SW 1271 (cell line): ENCODE measurements around the gene SEMA5B.

Source experiments
- DNase-seq, 2 experiments: peaks; one replicate each; lab custom pipeline; 2025; lab: John Stamatoyannopoulos, UW

SEMA5B gene

DNA sequence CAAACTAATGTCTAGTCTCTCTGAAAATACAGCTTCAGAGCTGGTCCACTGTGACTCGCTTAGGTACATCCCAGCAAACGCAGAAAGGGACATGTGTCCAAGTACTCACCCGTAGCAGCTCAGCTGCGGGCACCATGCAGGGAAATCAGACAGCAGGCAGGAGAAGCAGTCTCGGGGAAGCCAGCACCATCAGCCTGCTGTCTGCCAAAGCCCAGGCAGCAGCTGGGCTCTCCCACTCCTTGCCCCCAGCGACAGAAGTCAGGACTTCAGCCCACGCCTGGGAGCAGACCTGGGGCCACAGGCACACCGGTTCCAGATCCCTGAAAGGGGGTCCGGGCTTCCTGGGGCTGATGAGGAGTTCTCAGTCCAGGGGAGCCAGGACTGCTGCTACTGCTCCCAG, 34.9 kb downstream of the SEMA5B start:
- DNase-seq, result no peak

DNA sequence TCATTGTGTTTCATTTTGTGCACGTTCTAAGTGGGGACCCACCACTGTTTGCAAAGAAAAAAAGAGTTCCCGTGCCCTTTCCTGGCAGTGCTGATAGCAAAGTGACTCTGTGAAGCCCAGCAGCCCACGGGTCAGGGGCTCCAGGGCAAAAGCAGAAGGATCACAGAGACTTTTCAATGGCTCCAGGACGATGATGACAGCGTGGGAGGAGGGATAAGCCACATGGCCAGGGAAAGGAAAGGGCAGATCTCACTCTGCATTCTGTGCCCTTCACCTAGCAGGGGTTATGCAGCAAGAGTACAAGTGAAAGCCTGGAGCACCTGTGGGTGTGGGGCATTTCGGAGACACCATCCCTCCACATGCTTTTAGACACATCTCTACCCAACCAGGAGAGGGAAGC, 35.4 kb downstream of the SEMA5B start:
- no peak for DNase-seq

DNA sequence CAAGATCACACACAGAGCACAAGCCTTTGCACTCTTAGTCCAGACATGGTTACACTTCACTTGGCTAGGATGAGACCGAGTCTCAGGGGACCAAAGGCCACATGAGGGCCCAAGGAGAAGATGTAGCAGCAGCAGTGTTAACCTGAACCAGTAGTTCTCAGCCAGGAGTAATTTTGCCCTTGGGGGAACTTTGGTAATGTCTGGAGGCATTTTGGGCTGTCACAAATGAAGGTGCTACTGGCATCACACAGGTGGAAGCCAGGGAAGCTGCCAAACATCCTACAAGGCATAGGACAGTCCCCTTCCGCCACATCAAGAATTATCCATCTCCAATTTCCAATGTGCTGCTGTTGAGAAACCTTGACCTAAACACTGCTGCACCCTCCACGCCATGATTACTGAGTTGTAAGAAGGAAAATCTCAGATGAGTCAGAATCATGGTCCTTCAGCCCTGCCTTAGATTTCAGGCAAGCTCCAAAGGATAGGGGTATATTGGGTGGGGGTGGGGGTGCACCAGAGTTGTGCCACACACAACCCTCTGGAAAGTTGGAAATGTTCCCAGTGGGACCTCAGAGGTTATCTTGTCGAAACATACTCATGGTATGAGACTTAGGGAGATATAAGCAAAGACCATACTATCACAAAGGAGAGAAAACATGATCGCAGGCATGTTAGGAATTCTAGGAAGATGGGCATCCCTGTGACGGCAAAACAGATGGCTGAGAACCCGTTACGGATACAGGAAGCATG, 36.2 kb downstream of the SEMA5B start:
- no peak for DNase-seq

DNA sequence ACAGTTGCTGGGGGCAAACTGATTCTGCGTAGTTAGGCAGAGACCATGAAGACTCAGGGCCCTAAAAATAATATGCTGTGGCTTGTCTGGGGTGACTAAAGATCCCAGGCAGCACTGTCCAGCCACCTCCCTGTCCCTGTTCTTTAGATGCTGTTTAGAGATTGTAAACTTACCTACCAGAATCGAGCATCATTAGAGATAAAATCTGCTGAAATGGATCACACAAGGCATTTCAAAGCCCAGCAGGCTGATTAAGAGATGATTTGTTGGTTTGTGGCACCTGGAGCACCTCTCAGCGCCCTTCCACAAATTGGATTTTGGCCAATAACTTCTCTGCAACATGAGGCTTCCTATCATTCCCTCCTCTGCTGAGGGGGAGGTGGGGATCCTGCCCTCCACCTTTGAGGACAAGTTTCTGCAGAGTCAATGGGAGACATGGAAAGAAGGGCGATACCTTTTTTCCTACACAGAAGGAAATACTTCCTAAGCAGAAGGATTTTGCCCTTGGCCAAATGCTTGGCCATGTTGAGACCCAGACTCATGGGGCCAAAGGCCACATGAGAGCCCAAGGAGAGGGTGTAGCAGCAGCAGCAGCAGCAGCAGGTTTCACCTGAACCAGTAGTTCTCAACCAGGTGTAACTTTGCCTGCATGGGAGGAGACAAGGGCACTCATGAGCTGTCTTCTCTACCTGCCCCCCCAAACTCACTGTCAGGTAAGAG, 37.5 kb downstream of the SEMA5B start:
- no peak for DNase-seq

DNA sequence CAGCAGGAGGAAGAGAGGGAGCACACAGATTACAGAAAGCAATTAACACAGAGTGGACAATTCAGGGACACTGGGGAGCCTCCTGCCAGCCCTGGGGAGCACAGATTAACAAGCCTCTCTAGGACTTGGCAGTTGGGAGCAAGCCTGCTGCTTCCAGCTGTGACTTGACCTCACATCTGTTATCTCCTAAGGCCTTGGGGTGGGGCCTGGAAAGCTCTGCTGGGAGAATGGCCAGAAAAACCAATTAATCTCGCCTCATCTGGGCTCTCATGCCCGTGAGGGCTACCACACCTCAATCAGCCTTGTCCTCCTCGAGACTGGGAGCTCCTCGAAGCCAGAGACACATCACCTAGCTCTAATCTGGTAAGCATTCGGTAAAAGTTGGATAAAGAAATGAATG, 39.1 kb downstream of the SEMA5B start:
- DNase-seq, result no peak

DNA sequence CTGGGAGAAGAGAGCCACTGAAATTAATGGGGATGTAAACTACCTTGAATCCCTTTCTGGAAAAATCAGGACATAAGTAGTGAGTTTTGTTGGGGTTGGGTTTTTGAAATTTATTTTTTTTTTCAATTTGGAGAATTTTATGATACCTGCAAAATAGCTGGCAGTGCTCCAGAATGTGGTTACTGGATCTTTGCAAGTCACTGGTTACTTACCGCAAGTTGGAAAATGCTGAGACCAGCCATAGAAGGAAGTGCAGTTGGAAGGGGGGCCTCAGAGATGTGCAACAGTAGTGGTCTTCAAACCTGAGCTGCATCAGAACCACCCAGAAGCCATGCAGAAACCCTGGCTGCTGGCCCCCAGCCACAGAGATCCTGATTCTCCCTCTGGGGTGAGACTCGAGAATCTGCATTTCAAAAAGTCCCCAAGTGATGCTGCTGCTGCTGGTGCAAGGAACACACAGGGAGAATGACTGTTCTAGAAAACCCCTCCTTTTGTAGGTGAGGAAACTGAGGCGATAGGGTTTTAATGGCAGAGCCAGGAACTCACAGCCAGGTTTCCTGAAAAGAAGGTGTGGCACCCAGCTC, 39.7 kb downstream of the SEMA5B start:
- DNase-seq, result no peak

DNA sequence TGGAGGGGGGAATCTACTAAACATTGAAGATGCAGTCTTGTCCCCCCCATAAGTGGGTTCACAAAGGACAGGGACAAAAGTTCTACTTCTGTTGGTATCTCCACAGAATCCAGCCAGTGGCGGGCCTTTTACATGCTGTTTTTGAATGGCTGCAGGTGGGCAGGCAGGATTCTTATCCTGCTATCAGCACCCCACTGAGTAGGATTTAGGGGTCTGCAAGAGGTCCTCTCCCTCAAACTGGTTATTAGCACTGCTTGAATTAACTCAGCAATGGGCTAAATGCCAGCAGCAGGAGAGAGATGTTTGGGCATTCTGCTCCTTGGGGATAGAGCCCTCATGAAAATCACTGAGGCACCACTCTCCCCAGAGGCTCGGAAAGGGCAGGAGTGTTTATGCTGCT, 40.3 kb downstream of the SEMA5B start:
- no peak for DNase-seq

DNA sequence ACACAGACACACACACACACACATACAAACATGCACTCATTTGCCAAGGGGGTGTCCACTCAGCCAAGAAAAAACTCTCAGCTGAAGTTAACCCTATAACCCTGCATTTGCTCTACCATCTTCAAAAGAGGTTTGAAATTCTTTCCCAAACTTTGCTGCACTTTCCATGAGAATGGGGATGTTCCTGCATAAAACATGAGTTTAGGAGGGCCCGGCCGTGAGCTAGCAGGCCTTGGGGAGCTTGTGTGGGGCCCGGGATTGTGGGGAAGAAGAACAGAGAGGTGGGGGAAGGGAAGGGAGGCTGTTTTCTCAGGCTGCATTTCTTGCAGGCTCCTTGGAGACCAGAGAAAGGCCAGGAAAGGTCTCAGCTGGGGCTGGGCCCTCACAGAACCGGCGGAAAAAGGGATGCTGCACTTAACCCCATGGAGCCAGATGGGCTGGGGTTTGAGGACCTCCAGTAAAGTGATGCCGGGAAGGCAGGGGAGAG, 40.8 kb downstream of the SEMA5B start:
- DNase-seq, result no peak

DNA sequence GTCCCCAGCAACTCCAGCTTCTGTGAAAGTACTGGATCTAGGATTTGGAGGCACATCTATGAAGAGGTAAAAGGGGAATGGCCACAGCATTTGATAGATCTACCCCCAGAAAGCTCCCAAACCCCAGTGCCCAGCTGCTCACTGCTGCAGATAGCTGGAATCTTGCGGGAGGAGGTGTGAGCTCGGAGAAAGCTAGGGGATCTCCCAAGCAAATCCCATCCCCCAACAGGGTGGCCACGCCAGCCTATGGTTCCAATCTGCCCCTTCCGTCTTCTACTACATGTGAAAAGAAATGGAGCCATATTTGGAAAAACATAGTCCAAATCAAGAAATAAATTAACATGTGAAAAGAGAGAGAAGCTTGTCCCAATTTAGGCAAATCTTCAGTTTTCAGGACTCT, 42.0 kb downstream of the SEMA5B start:
- no peak for DNase-seq

DNA sequence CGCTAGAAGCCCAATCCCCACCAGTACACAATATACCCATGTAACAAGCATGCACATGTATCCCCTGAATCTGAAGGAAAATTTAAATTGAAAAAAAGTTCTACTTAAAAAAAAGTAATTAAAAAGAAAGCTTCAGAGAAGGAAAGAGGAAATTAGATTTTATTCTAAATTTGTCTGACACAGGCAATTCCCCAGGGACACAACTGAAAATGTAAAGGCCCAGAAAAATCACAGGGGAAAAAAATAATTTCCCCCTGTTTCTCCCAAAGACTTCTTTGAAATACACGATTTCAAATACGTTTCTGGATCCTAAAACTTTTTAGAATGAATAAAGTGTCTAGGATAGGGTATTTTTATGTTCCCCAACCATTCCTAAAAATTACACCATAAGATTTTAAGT, 42.9 kb downstream of the SEMA5B start:
- DNase-seq, result no peak

DNA sequence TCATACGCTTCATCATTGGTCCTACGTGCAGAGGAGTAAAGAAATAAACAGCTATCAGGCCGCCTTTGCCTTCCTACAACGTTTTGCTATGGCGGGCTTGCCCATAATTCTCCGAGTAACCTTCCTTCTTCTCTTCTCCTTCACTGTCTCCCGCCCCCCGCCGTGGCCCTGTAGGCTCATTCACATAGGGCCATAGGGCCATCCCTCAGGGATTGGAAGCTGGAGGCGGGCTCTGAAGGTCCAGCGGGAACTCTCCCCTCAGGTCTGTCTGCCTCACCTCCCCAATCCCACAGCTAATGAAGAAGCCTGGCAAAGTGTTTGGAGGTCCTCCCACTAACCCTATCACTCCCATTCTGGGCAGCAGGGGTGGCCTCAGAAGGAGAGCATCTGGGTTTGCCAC, 43.6 kb downstream of the SEMA5B start:
- no peak for DNase-seq

DNA sequence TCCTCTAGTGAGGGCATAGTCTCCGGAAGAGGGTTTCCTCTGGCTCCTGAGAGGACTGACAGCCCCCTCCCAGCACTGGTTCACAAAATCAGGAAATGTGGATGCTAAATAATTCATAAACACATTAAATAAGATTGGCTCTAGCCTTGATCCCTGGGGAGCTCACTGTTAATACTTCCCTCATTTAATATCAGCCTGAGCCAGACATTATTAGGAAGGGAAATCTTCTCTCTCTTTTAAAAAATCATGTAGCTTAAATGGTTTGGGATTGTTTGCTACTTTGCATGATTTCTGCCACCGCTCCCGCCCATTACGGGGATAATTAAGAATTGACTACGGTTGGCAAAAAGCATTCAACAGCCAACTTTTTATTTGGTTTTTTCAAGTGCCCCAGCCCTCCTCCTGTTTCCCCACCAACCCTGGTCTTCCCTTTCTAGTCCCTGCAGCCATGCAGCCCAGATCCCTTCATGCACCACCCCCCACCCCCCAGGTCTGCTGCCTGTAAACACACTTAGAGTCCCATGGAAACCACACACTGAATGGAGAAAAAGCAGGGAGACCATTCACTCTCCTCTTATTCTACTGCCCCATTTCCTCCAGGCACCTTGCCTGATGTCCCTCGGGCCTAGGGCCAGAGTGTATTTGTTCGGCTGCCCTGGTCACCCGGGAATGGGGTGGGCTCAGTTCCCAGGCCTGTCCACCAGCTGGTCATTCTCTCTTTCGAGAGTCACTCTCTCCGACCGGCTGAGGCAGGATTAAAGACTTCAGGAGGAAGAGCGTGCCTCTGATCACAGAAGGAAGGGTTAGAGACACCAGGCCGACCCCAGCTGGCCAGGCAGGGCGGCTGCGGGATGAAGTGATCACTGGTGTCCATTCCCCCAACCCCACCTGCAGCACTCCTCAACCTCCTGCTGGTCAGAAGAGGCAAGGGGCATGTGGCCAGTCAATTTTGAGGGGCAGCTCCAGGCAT, 45.1 kb downstream of the SEMA5B start:
- DNase-seq, result no peak

DNA sequence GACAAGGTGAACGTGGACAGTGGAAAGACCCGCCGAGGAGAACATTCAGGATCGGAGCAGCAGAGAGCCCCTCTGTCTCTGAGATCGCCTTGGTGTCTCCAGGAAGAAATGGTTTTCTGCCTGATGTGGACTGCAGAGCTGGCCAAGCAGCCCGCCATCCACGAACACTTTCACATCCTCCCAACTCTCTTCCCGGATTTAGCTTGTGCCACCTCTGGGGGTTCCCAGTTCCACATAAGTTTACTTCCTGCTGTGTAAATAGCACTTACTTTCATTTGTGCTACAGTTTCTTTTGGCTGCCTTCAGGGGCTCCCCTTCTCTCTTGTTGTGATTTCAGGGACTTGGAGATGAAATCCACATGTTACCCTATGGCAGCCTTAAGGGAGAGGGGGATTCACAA, 48.4 kb downstream of the SEMA5B start:
- no peak for DNase-seq

DNA sequence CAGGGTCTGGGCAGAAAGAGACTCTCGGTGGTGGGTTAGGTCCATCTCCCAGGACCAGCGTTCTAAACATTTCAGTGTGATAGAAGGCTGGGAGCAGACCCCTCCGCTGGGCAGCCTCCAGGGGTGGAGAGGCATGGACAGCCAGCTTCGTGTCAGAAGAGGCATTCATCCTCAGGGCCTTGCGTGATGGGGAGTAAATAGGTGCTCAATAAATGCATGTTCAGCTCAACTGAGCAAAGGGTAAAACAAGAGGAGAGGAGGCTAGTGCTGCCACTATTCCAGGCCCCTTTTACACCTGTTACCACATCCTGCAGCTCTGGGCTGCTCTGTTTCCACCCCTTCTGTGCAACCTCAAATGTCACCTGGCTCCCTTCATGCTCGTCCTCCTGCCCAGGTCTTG, 49.0 kb downstream of the SEMA5B start:
- no peak for DNase-seq

DNA sequence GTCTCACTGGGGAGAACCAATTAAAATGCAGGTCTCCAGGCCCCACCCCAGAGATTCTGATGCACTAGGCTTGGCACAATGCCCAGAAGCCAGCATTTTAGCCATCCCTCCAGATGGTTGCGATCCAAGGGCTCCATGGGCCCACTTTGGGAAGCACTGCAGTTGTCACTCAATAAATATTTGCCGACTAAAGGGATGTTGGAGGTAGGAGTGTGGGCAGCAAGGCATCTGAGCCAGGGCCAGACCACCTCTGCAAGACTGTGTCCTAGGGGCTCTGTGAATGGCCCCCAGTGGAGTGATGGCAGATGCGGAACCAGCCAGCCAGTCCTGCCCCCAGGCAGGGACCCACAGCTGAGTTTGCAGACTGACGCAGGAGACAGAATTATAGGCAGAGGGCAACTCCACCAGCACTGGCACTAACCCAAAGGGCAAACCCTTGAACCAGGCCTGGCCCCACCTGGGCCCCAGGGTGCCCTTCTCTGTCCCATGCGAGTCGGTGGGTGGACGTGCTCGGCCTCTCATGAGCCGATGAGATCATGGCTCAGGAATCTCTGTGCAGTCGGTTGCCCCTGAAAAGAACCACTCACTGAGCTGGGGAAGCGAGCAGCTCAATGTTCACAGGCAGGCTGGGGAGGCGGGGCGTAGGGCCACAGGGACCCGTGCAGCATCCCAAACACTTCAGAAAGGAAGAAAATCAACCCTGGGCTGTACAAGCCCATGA, 49.7 kb downstream of the SEMA5B start:
- no peak for DNase-seq

DNA sequence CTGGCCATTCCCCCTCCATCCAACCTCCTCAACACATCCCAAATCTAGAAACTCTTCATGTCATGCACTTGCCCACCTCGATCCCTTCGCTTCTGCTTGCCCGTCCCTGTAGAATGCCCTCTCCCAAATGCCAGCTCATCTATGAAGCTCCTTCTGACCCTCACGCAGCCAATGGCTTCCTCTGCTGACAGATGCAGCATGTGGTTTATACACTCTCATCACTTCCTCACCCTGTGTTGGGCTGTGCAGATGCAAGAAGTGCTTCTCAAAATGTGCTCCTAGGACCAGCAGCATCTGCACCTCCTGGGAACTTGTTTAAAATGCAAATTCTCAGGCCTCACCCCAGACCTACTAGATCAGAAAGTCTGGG, 51.7 kb downstream of the SEMA5B start:
- no peak for DNase-seq

DNA sequence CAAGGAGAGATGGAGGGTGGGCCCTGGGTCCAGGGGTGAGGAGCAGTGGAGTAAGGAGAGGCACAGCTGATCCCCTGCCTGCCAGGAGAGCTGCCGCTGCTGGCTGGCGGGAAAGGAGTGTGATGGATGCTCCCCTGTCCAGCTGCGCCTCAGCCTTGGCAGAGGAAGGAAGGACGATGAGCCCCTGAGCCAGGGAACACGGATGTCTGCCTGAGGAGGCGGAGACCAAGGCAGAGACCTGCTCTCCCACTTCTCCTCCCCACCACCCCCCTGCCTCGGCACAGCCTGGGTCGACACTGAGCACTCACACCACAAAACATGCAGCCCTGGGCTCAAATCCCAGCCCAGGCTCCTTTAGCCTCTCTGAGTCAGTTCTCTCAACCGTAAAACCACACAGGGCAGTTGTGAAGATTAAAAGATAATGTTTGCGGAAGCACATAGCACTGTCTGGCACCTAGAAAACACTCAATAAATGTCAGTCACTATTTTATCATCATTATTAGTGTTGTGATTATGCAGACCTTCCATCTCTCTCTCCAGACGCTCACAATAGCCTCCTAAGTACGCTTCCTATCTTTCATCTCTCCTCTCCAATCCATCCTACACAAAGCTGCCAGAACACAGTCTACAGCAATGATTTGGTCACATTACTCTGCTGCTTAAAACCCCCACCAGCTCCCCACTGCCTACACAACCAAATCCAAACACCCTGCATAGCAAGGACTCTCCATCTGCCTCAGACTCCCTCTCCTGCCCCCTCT, 52.2 kb downstream of the SEMA5B start:
- DNase-seq, result no peak

DNA sequence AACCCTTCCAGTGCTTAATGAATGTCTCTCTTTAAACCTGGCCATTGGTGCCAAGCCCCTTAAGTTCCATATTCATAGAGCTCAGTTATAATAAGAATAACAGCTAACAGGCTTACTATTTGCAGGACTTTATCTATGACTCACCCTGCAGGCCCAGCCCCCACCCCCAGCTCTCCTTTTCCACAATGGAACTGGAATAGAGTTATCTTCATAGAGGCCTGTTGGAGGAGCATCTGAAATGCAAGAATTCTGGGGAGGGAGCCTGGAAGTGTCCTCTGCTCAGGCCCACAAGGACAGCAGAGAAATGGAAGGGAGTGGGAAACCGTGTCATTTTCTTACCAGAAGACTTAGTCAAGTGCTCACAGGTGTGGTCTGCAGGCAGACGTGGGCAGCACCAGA, 52.8 kb downstream of the SEMA5B start:
- DNase-seq, result no peak

DNA sequence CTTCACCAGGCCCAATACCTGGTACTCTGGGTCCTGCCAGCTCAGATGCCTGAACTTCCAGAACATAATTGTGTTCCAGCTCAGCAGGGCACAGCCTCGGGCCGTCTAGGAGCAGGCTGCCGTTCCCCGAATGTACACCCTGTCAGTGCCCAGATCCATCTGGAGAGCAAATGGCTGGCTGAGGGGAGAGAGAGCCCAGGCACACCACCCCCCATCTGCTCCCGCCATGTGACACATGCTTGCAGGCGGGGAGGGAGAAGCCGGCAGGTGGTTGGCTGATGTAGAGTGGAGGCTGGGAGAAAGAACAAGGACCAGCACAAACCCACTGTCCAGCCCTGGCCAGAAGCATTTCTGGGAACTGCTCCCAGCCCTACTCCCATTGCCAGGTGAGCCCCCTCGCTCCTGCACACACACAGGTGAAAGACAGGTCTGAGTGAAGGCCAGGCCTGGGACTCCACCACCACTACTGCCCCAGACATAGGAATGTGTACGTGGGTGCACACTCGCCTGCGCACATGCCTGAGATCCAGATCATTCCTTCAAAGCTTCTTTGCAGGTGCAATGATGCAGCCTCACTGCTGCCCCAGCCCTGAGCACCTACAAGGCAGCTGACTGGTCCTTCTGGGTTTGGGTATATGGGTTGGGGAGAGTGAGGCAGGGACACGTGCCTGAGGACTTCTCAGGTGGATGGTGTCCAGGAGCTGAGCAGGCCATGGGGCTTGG, 53.5 kb downstream of the SEMA5B start:
- DNase-seq, result no peak

DNA sequence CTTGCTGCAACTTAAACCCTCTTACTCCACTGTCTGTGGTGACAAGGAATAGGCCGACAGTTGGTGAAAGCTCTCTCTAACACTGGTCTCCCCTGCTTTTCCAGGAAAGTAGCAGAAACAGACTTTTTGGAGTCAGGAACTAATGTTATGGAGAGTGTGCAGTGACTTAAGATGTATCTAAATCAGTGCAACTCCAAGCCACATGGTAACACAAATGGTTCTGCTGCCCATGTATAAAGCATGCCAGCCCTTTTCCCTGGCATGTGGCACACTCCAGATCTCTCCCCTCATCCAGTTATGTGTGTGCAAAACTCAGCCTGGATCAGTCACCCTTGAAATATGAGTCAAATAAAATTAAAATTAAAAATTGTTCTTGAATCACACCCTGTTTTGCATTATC, 55.4 kb downstream of the SEMA5B start:
- DNase-seq, result no peak
